Mucosa of descending colon (tissue), 3 donors: Measurements from ENCODE around the gene UBALD2. TPM values are rescaled to one million over a fixed set of nuclear protein-coding genes. Genes with fewer than 3 reads are reported as not detected.
"Not testable (repeated sequence)": the region's sequence is repeated elsewhere in the genome, so short reads cannot be mapped to it uniquely, and the experiment has no call there.

Source experiments
- ATAC-seq: fragments of 200-7000 bp; cut with Tn5 transposase; one replicate; pipeline ENCODE4 v1.9.1; 2020; ENCODE audit warnings: mild to moderate bottlenecking, moderate library complexity
- DNase-seq, 3 donors: peaks; one replicate each; pipeline ENCODE4 v3.0.0-alpha.2; 2020
- H3K36me3 ChIP-seq: fragments of 200-600 bp; one replicate; pipeline ENCODE4 v1.8.0; 2021; ENCODE audit warnings: low read depth, mild to moderate bottlenecking
- H3K4me1 ChIP-seq: fragments of 200-600 bp; one replicate; pipeline ENCODE4 v1.8.0; 2021; ENCODE audit warnings: low read depth, mild to moderate bottlenecking
- H3K4me3 ChIP-seq: fragments of 200-600 bp; one replicate; pipeline ENCODE4 v1.8.0; 2021; ENCODE audit warnings: mild to moderate bottlenecking
- H3K9me3 ChIP-seq: fragments of 200-600 bp; one replicate; pipeline ENCODE4 v1.8.0; 2021; ENCODE audit warnings: mild to moderate bottlenecking
- CTCF ChIP-seq: fragments of 200-600 bp; IDR thresholded peaks from one replicate; pipeline ENCODE4 v1.8.0; 2022; ENCODE audit warnings: antibody characterized with exemption, mild to moderate bottlenecking
- intact Hi-C, 2 donors: fragments of 100-400 bp; cut with DNase I in 1 of 2; cut with micrococcal nuclease in 1 of 2; formaldehyde crosslinking; loops; one replicate each; pipeline versions ENCODE4 v1.11.0 to v1.11.1; 2022; cut with DNase I, micrococcal nuclease
- total RNA-seq, 3 donors: library from RNA; stranded (reverse); fragmentation: NEBNext Ultra II Directional in 2 of 3; extraction: Animal tissue kit (Norgen Biotek cat#: 25700) in 2 of 3; gene quantifications; one replicate each; pipeline versions ENCODE4 v1.2.1 to v1.2.4, GENCODE V29; 2021 to 2023
- donor health status: DM: no; HTN: no; CAD: no; lungs with moderate emphysema.
- donor health status: DM: no; HTN: no; CAD: no.
- donor health status: DM: no; HTN: yes; CAD: no.

UBALD2 gene
- total RNA-seq, 3 donors from 2014 or later = 46.6 to 132 (median 99.1) TPM

GRCh38 chr17:76250141-76250540, 15.0 kb upstream of the UBALD2 start:
- Histone ChIP-seq H3K9me3 (no peaks in the 10 kb centered on the region), H3K36me3 (no peaks in the 10 kb centered on the region), H3K4me1 (peaks cover 17% of the 10 kb centered on the region), H3K4me3 (no peak overlapping the region)
- intact Hi-C loops = no loop called here
- no peak for TF ChIP-seq CTCF
- ATAC-seq = no peak
- no peak for DNase-seq

- ATAC-seq = peak; percentile 71
- no peaks in the 10 kb centered on the region for H3K36me3 ChIP-seq
- intact Hi-C loops = no loop called here
- peaks cover 9% of the 10 kb centered on the region for H3K4me1 ChIP-seq
- no peak overlapping the region for H3K4me3 ChIP-seq
- no peaks in the 10 kb centered on the region for H3K9me3 ChIP-seq
- DNase-seq = peak in 1 of 3 donors; percentile 51
- TF ChIP-seq CTCF = no peak
These were observed 13.6 kb upstream of the UBALD2 start for GRCh38 chr17:76251478-76252039.

DNA sequence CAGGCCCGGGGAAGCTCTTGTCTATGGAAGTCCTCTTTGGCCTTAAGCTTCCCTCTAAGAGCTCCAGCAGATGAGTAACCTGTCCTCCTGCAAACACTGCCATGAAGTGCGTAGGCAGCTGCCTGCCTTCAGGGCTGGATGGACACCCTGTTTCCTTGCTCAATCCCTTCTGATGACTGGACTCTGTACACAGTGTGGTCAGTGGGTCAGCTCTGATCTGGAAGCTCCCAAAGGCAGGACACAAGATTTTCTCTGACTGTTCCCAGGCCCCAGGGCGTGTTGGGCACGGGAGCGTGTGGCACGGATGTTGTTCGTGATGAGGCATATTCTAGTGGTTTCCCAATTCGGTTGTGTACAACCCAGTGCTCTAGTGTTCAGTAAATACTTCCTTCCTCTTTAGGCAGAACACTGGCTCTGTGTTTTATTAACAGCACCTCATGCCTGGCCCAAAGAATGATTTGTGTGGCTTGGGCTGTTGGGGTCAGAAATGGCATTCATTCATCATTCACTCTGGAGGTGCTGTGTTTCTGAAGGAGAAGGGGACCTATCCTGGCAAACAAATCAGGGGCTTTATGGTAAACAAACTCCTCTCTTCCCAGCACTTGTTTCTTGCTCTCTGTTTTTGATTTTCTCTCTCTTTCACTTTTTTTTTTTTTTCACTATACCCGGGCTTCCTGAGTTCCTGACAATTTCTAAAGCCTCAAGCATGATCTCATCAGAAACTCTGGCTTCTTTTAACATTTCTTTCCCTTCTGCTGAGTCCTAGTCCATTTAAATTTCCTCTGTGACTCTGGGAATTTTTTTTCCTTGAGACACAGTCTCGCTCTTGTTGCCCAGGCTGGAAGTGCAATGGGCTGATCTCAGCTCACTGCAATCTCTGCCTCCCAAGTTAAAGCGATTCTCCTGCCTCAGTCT, 12.9 kb upstream of the UBALD2 start:
- Histone ChIP-seq H3K9me3 (no peaks in the 10 kb centered on the region), H3K4me3 (no peak overlapping the region), H3K36me3 (no peaks in the 10 kb centered on the region), H3K4me1 (peaks cover 9% of the 10 kb centered on the region)
- DNase-seq = peak in 2 of 3 donors; percentile 52 to 78
- intact Hi-C loops = no loop called here
- TF ChIP-seq CTCF = no peak
- ATAC-seq = peak; percentile 80

DNA sequence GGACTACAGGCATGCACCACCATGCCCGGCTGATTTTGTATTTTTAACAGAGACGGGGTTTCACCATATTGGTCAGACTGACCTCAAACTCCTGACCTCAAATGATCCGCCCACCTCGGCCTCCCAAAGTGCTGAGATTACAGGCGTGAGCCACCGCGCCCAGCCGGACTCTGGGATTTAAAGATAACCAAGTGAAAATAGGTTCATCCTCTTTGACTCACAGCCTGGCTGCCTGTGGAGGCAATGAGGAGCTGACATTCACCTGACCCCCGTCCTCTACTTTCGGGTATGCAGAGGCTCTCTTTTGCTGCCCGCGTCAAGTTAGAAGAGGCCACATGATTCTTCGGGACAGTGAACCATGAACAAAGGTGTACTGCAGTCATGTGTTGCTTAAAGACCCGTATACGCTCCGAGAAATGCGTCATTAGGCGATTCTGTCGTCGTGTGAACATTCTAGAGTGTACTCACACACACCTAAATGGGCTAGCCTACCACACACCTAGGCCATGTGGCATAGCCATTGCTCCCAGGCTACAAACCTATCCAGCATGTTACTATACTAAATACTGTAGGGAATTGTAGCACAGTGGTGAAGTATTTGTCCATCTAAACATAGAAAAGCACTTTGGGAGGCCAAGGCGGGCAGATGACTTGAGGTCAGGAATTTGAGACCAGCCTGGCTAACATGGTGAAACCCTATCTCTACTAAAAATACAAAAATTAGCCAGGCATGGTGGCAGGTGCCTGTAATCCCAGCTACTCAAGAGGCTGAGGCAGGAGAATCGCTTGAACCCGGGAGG, 12.0 kb upstream of the UBALD2 start:
- peak in 2 of 3 donors; percentile 2 to 50 for DNase-seq
- H3K4me3 ChIP-seq, H3K36me3 ChIP-seq, ATAC-seq, intact Hi-C loops, H3K9me3 ChIP-seq: not testable (repeated sequence)
- peaks cover 12% of the 10 kb centered on the region for H3K4me1 ChIP-seq

- ATAC-seq (no peak), DNase-seq (peak in 1 of 3 donors; percentile 7)
- Histone ChIP-seq H3K9me3 (no peaks in the 10 kb centered on the region), H3K4me1 (peaks cover 16% of the 10 kb centered on the region), H3K4me3 (no peak overlapping the region), H3K36me3 (no peaks in the 10 kb centered on the region)
- intact Hi-C loops = no loop called here
- TF ChIP-seq CTCF = no peak
These were observed 11.3 kb upstream of the UBALD2 start for GRCh38 chr17:76253841-76254240.
